Stimulated activated CD4-positive, alpha-beta T cell treated with anti-CD3 and anti-CD28 coated beads, Interleukin-4, amount 100 ng/mL, for 1 hour (primary cell): ENCODE data around the gene ACAD11.
"Not testable (repeated sequence)": the region's sequence is repeated elsewhere in the genome, so short reads cannot be mapped to it uniquely, and the experiment has no call there.

Source experiments
- DNase-seq: peaks from one replicate; pipeline ENCODE4 v3.0.0-alpha.2; 2020

ACAD11 gene

DNA sequence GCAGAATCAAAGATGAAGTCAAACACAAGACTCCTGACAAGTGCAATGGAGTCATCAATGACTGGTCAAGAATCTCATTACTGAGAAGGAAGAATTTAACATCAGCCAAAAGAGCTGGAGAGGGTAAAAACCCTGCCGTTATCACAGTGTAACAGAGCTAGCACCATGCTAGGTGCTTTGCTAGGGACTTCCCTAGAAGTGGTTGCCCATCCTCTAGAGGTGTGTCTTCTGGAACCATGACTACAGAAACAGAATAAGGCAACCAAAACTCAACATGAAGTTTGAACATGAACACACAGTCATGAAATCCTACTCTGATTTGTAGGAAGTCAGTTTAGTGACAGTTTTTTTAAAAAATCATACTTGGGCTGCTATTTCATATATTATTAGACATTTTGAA is 9.5 kb downstream of the ACAD11 start:
- DNase-seq, result no peak

DNA sequence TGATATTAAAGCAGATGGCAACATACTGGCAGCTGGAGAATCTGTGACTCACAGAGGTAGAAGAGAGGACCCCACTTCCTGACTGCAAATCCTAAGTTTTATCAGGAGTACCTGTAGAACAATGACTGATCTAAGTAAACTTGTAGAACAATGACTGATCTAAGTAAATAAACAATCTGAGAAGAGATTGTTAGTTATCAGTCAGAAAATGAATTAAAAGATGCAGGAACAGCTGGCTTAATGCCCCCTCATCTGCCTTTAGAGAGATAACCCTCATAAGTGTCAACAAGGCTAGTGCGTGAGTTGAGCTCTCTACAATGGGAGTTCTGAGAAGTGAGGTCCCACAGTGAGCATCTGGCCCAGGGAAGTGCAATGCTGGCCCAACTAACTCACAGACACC is 14.6 kb downstream of the ACAD11 start:
- no peak for DNase-seq

DNA sequence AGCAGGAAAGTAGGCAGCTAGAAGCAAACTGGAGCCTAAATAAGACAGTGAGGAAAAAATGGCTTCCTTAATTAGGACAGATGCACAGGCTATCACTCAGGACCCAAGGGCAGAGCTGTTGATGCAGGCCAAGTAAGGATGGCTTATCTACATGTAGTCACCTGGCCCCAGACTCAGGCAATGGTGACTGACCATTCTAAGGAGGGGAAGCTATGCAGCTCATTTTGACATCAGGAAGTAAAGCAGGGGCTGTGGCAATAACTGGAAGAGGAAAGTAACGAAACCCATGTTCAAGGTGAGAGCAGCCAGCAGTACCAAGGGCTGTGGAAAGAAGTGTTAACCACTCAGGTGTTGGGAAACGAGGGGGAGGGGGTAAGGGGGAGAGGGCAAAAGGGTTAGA is 16.2 kb downstream of the ACAD11 start:
- no peak for DNase-seq

DNA sequence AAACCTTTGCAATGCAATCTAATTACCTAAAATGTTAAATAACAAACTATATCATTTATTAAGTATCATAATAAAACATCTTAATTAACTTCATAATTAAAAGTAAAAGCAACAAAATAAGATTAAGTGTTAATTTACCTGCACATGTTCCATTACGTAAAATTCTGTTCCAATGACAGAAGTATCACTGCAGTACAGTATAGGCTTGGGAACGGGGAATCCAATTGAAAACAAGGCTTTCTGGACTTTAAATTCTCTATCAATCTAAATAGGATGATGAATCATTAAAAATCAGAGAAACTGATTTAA is 17.1 kb downstream of the ACAD11 start:
- DNase-seq, result no peak

DNA sequence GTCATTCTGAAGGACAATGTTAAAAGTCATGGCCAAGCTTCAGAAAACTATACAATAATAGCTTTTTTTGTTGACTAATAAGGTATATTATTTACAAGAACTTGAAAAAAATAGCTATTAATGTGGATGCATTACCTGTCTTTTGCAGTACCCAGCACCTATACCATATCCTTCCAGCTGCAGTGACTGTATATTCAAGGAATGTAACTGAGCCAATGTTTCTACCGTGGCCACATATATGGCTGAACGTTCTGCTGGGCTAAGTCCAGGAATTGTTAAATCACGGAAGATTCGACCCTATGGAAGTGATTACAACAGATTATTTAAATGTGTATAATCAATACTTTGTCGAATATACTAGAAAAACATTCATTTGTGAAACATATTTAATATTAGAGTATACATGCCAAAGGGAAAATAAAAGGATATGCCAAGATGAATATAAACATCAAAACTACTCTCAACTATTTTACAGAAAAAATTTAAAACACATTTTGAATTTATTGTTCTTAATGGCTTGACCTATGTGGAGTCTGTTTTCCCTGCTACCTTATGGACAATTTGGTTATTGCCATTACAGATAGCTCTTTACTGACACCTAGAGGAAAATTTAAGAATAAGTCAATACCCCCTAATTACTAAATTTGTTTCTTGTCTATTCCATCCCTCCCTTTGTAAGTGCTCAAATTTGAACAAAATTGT is 17.6 kb downstream of the ACAD11 start:
- DNase-seq, result no peak

DNA sequence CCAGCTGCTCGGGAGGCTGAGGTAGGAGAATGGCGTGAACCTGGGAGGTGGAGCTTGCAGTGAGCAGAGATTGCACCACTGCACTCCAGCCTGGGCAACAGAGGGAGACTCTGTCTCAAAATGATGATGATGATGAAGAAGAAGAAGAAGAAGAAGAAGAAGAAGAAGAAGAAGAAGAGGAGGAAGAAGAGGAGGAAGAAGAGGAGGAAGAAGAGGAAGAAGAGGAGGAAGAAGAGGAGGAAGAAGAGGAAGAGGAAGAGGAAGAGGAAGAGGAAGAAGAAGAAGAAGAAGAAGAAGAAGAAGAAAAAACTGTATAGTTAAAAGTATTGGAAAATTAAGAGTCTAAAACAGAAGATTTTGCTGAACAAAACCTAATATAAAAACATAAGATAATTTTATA is 18.2 kb downstream of the ACAD11 start:
- DNase-seq, result not testable (repeated sequence)

DNA sequence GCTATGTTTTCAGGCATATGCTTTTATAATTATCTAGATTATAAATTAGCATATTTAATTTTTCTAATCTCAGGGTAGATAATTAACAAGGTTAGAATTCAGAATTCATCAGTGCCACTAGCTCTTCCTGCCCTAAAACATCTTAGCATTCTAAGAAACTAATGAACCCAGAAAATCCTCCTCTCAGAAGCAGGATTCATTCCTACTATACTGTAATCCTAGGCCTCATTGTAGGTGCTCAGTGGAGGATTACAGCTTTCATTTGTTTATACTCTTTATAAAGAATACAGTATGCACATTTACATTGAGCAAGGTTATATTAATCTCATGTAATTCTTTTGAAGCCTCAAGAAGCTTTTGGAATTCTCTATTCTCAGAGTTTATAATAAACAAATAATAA is 20.9 kb downstream of the ACAD11 start:
- DNase-seq, result no peak

DNA sequence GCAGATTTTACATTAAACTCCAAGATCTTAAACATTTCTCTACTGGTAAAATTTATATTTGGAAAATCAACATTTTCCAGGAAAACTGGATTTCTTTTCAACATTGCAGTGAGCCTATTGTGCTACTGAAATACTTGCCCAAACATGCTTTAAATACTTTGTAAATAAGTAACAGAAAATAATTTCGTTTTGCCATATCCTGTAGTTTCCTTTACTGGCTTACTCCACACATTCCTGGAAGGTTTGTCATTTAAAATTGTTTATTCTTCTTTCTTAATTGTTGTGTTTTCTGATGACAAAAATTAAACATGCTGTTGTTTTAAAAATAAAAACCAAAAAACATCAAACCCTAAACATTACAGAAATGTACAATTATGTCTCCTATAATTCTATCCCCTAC is 22.0 kb downstream of the ACAD11 start:
- DNase-seq, result no peak

DNA sequence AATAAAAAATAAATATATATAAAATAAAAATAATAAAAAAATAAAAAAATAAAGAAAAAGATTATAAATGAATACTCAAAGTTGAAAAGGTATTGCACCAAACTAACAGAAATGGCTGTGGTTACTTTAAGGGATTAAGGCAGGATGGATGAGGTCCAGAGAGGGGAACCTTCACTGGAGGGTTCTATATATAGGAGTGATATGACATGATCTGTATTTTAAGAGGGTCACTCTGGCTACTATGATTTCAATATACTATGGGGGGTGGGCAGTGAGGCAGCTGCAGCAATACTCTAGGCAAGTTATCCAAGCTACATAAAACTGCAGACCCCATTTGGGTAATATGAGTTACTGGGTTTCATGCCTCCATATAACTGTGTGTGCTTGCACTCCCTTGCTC is 24.6 kb downstream of the ACAD11 start:
- no peak for DNase-seq

DNA sequence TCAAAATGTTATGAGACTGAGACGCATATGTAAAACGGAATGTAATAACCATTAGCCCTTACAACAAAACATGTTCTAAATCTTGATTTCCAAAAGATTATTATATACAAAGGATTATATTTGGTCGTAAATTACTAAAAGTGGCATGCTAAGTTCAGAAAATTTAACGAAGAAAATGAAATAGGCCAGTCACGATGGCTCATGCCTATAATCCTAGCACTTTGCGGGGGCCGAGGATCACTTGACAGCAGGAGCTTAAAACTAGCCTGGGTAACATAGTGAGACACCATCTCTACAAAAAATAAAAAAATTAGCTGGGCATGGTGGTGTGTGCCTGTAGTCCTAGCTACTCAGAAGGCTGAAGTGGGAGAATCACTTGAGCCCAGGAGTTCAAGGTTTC is 29.0 kb downstream of the ACAD11 start:
- no peak for DNase-seq

DNA sequence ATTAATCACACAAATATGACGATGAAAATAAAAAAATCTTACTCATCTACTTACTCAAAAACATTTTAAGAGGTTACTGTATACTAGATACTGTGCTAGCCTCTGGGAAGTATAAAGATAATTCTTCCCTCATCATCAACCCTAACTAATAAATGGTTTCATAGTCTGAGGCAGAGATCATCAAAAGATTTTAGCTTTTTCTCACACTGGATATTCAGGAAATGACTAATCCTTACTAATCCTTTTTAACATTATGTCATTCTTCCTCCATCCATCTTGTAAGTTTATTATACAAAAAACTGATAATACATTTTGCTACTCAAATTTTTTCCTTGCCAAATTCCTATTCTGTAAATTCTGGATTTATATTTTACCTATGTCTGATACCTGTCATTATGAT is 29.7 kb downstream of the ACAD11 start:
- no peak for DNase-seq

DNA sequence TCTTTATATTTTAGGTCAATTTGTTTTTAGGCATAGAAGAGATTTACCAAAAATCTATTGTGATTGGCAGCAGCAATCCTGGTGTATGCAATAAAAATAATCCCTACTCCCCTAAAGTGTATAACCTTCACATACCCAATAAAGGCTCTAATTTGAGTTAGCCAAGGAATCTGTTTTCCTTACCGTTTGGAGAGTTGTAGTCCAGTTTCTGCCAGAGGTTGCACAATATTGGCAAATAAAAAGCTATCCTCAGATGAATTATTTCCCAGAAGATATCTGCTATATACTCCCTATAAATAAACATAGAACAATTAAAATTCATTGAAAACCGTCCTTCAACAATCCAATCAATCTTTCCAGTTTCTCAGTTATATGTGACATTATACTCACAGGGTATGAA is 31.5 kb downstream of the ACAD11 start:
- no peak for DNase-seq

DNA sequence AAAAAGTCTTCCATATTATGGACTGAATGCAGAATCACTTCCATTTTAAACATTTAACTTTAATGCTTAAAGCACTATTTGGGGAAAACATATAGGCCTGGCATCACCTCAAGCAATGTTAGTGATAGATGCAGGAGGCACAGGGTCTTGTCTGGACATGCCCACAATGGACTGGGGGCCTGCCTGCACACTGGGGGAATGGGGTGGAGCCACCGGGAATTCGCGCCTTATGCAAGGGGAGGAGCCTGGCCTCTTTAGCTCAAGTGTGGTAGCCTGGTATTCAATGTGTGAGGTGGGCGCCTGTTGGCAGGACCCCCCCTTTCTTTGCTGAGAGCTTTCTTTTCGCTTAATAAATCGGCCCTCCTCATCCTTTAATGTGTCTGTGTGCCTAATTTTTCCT is 32.7 kb downstream of the ACAD11 start:
- DNase-seq, result no peak

DNA sequence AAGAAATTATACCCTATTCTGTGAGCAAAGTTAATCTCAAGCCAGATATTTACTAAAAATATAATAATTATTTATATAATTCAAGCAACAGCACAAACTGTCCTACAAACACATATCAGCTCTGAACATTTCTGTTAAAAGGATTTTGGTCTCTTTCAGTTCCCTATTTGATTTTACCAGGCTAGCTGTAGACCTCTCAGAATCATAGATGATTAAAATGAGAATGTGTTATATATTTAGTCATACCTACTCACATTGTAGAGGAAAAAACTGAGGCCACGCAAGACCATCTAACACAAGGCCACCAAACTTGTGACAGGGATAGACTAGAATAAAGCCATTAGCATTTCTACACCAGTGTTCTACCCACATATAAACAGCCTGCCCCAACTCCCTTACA is 34.0 kb downstream of the ACAD11 start:
- no peak for DNase-seq

DNA sequence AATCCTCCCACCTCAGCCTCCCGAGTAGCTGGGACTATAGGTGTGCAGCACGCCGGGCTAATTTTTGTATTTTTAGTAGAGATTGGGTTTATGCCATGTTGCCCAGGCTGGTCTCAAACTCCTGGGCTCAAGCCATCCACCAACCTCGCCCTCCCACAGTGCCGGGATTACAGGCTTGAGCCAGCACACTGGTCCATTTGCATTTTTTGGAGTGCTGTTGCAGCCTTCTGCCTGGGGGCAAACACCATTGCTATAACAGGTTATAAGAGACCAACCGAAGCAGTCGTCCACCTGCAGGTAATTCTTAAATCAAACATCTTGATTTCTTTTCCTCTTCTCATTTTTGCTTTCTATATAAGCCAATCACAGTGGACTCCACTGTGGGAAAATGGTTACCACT is 34.8 kb downstream of the ACAD11 start:
- DNase-seq, result no peak

DNA sequence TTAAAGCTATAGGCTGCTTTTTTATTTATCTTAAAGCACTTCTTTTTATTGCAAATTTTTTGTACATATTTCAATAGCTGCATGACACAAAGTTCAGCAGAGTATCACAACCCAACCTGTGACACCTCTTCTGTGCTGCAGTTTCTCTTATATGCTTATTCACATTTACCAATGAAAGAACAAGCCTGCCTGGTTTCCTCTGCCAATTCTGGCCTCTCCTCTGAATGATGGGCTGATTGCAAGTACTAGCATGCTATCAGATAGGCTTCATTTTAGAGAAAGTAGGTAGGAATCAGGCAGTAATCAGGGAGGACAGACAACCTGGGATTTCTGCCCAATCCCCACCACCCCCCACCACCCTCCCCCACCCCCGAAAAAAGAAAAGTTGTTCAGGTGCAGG is 36.0 kb downstream of the ACAD11 start:
- no peak for DNase-seq

DNA sequence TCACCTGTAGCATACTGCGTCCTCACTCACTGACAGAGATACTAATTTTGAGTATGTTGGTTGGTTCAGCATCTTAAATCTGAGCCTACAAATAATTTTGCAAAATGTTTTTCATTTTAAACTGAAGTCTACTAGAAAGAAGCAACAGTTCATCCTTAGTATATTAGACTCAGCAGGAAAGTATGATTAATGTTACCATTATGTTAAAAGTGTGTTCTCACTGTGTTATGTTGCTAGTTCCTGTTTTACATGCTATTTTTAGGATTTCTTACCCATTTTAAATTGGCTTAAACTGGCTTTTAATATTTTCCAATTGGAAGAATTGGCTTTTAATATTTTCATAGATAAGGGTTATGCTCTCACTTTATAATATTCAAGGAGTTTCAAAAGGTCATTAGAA is 36.8 kb downstream of the ACAD11 start:
- DNase-seq, result no peak

DNA sequence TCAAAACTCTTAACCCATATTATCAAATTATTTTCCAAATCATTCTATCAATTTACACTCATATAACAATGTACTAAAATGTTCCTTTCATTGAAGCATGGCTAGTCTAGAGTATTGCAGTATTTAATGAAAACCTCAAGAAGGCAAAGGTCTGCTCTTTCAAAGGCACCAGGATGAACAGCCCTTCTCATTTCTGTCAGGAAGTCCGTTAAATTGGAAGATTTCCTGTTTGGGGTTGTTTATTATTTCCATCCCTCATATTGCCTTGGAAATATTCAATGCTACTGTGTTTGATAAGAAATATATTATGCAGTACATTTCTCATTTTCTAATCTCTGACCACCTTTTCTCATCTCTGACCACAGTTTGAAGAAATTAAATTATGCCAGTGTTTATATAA is 37.5 kb downstream of the ACAD11 start:
- DNase-seq, result no peak

DNA sequence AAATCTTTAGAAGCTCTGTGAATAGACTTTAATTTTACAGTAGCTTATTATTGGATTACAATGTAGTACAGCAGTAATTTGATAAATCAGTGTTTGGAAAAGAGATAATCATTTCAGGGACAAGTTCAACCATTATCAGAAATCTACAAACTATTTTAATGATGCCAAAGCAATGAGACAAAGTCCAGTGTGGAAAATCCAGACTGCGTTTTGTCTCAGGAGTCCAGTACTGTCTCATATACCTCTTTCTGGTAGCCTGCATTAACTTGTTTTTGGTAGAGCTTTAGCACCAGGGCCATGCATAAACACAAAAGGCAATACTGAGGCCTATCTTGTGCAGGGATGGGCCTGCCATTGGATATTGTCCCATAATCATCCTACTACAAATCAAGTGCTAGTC is 42.8 kb downstream of the ACAD11 start:
- DNase-seq, result no peak

DNA sequence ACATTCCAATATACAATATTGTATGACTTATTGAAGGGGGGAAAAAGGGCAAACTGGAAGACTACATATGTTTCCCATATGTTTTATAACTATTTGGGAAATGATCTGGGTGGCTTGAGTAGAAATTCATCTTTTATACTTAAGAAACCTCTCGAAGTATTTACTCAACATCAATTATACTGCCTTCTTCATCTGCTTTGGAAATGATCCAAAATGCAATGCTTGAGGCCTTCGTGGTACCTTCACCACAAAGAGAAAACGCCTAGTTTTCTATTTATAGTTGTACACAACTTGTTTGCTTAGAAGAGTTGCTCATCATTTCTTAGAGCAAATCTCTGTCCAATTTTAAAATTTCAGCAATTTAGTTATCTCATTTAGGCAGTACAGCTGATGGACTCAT is 43.7 kb downstream of the ACAD11 start:
- DNase-seq, result no peak

DNA sequence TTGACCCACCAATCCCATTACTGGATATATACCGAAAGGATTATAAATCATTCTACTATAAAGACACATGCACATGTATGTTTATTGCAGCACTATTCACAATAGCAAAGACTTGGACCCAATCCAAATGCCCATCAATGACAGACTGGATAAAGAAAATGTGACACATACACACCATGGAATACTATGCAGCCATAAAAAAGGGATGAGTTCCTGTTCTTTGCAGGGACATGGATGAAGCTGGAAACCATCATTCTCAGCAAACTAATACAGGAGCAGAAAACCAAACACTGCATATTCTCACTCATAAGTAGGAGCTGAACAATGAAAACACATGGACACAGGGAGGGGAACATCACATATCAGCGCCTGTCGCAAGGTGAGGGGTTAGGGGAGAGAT is 44.3 kb downstream of the ACAD11 start:
- DNase-seq, result not testable (repeated sequence)

DNA sequence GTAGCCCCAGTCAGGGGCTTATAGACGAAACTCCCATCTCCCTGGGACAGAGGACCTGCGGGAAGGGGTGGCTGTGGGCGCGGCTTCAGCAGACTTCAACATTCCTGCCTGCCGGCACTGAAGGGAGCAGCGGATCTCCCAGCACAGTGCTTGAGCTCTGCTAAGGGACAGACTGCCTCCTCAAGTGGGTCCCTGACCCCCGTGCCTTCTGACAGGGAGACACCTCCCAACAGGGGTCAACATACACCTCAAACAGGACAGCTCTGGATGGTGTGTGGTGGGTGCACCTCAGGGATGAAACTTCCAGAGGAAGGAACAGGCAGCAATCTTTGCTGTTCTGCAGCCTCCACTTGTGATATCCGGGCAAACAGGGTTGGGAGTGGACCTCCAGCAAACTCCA is 53.0 kb downstream of the ACAD11 start:
- DNase-seq, result not testable (repeated sequence)

DNA sequence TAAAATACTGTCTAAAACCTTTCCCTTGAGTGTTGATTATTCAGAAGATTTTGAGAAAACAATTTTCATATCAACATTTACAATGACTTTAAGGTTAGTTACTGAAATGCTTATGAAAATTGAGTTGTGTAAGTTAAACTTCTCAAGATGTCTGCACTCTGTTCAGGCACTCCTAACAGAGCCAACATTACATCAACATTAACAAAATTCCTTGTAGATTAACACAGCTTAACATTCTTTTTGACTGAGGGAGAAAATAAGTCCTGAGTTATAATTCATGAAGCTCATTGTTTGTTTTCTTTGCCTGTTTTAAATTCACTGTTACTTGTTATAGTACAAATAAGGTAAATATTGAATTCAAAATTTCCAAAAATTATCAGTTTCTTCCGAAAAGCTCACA is 53.5 kb downstream of the ACAD11 start:
- DNase-seq, result no peak

DNA sequence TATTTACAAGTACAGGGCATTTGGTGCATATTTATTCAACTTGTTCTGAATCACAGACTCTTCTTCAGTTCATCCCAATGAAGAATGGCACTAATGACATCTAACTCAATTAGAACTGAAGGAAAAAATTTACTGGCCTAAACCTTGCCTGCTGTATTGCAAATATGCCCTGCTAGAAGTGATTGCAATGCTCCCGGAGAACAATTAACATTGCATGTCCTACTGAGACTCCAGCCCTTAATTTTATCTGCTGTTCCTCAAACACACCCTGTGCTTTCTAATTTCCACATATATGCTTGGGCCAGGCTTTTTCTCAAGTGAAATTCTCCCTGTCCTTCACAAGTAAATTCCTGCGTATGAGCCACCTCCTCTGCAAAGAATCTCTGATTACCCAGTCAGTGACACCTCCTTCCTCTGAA is 54.2 kb downstream of the ACAD11 start:
- no peak for DNase-seq

DNA sequence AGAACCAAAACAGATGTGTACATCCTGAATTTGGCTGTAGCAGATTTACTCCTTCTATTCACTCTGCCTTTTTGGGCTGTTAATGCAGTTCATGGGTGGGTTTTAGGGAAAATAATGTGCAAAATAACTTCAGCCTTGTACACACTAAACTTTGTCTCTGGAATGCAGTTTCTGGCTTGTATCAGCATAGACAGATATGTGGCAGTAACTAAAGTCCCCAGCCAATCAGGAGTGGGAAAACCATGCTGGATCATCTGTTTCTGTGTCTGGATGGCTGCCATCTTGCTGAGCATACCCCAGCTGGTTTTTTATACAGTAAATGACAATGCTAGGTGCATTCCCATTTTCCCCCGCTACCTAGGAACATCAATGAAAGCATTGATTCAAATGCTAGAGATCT is 59.0 kb downstream of the ACAD11 start:
- not testable (repeated sequence) for DNase-seq

DNA sequence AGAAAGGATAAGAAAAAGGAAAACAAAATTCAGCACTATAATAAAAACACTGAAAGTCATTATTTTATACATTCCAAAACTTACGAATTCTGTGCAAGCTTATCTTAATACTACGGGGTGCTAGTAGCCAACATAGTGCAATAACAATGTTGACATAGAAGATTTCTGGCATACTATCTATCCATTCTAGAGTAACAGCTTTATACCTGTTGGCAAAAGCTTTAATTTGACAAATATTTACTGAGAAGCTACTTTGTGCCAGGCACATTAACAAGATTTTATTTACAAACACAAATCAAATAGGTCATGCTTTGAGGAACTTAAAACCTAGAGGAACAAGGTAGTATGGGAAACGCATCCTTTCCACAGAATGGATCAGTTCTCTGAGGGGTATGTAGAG is 61.4 kb downstream of the ACAD11 start:
- DNase-seq, result no peak
